GOT3 (cell line): ENCODE data around the gene WAPL.

Experiments used
- DNase-seq: peaks from one replicate; lab custom pipeline; 2025; ENCODE audit warnings: mixed read lengths; lab: John Stamatoyannopoulos, UW

WAPL gene

DNA sequence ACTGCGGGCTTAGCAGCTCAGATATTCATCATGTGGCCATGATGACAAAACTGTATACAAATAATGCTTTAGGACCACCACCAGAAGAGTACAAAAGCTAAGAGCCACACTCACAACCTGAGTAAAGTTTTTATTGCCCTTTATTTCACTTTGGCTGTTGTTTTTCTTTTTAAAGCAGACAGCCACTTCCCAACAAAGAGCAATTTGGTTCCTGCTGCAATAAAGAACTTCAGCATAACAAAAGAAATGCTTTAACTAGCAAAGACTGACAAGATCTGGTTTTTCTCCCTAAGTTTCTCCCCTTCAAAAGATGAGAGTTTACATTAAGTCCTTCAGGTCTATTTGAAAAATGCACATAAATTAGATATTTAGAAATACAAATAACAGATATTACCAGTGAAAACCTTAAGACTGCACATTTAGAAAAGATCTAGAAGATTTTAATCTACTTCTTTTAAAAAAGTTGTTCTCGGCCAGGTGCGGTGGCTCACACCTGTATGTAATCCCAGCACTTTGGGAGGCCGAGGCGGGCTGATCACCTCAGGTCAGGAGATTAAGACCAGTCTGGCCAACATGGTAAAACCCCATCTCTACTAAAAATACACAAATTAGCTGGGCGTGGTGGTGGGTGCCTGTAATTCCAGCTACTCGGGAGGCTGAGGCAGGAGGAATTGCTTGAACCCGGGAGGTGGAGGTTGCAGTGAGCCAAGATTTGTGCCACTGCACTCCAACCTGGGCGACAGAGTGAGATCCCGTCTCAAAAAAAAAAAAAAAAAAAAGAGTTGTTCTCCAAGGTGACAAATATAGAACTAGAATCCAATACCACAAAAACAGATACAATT, 59.4 kb downstream of the WAPL start:
- no peak for DNase-seq

DNA sequence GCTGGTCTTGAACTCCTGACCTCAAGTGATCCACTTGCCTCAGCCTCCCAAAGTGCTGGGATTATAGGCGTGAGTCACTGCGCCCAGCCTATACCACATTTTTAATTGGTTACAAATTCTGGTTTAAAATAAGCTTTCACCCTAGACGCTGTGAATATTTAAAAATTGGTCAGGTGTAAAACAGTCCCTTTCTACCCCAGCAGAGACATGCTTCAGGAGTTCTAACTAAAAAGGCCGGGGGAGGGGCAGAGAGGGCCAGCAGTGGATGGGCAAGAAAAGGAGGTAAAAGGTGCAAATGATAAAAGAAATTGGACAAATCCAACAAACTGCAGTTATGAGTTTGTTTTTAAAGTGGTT, 70.0 kb downstream of the WAPL start:
- DNase-seq: no peak

DNA sequence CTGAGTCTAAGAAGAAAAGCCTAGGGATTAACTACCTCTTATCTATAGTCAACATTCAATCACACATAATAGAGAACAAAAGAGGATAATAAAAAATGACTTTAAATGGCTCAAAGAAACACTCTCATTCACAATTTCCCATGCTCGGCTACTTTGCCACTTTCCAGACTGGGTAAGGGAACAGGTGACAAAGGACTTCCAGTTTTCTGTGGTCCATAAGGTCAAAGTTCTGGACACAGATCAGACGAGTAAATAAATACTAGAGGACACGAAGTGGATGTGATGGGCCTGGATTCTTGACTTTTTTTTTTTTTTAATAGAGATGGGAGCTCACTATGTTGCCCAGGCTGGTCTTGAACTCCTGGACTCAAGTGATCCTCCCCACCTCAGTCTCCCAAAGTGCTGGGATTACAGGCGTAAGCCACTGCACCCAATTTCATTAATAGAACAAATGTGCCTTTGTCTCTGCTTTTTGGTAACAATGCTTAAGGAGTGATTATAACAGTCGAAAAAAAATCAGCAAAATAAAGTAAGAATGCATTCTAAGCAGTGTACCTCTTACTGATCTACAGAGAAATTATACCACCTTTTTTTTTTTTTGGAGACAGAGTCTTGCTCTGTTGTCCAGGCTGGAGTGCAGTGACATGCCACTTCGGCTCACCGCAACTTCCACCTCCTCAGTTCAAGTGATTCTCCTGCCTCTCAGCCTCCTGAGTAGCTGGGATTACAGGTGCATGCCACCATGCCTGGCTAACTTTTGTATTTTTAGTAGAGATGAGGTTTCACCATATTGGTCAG, 70.6 kb downstream of the WAPL start:
- no peak for DNase-seq

DNA sequence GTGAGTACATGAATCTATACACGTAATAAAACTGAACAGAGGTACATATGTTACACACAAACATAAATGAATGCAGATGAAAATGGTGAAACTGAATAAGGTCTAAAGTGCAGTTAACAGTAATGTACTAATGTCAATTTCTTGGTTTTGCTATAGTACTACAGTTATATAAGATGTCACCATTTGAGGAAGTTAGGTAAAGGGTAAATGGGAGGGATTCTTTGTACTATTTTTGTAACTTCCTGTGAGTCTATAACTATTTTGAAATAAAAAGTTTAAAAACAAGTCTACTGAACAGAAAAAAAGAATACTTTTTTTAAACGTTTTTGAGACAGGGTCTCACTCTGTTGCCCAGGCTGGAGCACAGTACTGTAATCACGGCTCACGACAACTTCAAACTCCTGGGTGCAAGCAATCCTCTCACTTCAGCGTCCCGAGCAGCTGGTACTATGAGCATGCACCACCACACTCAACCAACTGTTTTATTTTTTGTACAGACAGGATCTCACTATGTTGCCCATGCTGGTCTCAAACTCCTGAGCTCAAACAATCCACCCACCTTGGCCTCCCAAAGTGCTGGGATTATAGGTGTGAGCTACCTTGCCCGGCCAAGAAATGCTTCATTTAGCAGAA, 71.5 kb downstream of the WAPL start:
- no peak for DNase-seq

DNA sequence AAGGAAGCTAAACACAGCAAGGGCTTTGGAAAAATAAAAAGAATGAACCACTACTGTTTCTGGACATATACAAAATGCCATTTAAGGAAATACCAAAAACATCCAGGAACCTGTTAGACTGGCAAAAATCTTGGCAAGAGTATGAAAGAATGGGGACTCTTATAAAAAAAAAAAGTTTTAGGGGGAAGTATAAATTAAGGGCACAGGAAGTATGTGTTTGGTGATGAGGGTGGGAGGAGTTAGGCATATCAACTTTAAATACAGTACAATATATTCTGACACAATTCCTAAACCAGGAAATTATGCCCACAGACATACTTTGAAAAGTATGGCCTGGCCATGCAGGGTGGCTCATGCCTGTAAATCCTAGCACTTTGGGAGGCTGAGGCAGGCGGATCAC, 74.2 kb downstream of the WAPL start:
- DNase-seq: no peak

DNA sequence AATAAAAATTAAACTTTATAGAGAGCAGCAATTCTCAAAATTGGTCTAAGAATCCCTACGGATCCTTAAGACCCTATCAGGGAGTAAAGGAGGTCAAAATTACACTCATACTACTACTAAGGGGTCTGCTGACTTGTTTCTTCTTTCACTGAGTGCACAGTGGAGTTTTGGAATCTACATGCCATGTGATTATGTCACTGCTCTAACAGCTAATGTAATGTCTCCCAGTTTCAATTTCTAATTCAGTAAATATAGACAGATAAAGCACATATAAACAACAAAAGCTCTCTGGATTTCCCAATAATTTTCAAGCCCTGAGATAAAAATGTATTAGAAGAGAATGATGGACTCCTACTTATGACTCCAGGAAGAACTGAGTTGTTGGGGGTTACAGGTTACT, 74.6 kb downstream of the WAPL start:
- DNase-seq: no peak

DNA sequence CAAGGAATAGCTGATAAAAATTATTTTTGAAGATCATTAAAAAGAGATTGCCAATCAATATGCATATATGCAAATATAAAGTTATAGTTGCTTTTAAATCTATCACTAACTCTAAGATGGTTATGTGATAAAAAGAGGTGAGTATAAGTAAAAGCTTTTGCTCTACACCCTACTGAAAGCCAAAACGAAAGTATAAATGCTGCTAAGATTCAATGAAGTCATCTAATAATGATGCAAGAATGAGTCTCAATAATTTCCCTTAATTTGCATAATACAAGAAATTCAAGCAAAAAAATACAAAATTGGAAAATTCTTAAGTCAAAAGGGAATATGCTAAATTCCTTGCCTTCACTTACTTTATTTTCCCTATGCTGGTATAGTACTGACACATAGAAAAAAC, 75.2 kb downstream of the WAPL start:
- no peak for DNase-seq

DNA sequence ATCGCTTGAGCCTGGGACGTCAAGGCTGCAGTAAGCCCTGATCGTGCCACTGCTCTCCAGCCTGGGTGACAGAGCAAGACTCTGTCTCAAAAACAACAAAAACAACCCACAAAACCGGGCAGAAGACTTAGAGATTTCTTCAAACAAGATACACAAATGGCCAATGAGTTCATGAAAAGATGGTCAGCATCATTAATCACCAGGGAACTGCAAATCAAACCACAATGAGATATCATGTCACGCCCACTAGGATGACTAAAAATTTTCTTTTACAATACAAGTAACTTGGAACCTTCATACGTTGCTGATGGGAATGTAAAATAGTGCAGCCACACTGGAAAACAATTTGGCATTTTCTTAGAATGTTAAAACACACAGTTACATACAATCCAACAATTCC, 77.7 kb downstream of the WAPL start:
- DNase-seq: no peak

DNA sequence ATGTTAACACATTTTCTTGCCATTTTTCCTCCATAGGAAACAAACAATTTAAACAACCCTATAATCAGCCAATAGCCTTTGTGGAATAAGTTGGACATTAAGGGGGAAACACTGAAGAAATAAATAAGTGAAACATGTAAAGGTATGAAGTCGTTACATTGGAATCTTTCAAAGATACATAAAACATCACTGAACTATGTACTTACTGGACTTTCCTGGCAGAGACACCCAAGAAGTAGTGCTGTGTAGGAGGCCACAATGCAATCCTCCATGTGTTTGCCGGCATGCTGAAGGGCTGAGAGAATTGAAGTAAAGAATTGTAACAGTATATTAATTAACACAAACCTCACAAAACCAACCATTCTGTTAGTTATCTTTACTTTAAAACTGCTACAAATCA, 78.5 kb downstream of the WAPL start:
- no peak for DNase-seq

DNA sequence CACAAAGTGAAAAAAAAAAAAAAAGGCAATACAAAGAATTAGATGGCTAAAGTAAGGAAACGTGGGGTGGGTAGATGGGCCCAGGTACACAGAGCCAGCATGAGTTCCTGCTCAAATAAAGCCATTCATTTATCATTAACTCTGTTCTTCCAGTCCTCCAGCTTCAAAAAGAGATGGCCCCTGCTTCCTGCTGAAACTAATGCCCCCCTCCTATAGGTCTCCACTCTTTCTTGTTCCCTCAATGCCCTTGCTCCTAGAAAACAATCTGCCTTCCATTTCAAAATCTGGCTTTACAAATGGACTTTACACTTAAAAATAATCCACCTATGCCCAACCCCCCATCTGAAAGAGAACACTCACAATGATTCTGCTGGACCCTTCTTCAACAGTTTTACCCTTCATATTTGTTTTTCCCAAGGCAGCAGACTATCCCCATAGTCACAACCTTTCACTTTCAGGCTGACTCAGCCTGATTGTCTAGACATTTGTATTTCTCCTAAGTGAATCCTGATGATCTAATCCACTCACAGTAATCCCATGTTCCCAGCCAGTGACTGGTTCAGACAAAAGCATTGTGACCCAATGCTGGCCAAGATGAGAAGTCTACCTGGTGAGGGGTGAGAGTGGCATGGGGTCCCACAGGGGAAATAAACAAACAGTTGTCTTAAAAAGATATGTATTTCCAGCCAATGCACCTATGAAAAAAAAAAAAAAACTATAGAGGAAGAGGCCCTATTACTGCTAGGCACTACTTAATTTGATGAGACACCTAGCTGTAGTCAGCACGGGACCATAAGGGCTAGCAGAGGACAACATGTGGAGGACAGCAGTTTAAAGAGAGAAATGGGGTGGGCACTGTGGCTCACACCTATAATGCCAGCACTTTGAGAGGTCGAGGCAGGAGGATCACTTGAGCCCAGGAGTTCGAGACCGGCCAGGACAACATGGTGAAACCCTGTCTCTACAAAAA, 80.4 kb downstream of the WAPL start:
- DNase-seq: no peak

DNA sequence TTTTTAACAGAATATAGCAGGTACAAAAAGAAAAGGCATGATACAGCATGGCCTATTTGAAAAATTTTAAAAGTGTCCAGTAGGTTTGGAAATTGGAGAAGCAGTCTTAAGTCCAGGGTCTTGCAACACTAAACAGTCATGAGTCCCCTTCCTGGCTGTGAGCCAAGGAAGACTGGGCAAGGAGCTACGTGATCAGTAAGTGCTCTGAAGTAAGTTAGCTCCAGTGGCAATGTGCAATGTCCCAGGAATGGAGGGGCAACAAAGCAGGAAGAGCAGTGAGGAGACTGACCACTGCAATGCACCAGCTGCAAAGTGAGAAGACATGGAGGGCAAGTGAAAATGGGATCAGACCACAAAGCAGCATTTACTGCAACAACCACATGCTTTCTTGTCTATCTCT, 82.0 kb downstream of the WAPL start:
- DNase-seq: no peak

DNA sequence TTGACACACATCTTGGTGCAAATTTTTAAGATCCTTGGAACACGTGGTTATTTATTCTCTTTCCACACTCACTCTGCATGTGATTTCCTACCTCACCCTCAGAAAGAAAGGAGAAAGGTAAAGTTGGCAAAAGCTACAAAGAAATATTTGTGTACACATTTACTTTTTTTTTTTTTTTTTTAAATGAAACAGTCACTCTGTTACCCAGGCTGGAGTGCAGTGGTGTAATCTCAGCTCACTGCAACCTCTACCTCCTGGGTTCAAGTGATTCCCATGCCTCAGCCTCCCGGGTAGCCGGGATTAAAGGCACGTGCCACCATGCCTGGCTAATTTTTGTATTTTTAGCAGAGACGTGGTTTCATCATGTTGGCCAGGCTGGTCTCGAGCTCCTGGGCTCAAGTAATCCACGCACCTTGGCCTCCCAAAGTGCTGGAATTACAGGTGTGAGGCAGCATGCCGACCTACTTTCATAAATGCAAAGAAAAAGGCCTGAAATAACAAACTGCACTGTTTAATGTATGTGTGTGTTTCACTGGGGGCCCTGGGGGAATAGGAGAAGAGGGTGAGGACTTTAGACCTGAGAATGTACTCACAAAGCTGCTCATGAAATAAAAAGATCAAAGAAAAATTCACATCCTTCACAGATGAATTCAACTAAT, 83.4 kb downstream of the WAPL start:
- DNase-seq: no peak

DNA sequence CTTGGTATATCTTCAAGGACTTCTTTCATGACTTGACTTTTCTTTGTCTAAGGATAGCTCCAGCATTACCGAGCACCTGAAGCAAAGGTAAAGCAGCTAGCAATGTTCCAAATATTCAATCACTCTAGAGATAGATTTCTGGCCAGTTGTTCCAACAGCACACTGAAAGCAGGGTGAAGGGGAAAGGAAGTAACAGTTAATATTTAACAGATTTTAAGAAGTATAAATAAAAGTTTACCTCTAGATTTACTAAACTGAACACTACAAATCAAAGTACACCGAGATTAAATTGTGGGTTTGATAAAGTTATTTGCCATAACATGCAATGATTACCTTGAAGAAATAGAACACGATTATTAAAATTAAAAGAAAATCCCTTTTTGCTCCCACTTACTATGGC, 84.1 kb downstream of the WAPL start:
- no peak for DNase-seq

DNA sequence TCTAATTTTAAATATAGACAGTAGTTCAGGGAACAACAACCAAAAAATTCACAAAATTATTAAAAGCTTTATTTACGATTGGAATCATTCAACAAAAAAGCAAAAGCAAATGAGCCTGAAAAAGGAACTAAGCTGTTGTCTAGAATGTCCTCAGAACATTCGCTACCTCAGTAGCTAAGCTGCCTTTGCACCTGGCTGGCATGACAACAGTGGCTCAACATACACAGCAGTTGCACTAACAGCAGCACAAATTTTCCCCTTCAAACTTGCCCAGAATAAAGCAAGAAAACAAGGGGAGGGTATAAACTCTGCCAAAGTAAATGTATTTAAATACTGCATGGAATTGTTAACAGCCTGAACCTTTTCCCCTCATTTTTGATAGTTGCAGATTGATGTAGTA, 84.6 kb downstream of the WAPL start:
- no peak for DNase-seq

DNA sequence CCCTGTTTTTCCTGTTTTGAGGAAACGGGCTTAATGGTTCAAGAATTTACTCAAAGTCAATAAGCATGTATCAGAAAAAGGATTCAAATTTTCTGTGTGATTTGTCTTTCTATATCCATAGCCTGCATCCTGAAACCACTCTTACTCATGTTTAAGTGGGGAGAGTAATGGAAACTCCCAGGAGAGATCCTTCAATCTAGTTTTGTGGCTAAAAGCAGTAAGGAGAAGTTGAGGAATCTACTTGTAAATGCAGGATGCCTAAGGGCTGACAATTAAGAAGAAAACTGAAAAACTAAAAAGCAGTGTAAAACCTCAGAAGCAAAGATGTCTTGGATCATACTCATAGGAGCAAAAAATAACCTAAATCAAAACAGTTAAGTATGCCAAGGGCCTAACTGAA, 86.9 kb downstream of the WAPL start:
- DNase-seq: no peak

DNA sequence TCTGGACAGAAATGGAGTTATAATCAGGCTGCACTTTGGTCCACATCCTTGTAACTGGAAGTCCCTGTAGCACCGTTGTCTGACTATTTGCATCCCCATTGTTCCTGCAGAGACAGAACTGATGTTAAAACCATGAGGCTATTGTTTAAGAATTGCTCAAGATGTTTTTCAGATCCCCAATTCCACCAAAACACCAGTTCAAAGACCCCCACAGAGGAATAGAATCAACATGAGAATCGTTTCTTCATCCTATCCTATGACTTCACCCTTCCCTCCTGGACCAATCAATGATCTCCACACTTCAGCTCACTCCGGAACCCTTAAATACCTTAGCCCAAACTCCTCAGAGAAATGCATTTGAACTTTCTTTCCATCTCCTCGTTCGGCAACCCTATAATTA, 97.9 kb downstream of the WAPL start:
- DNase-seq: no peak

DNA sequence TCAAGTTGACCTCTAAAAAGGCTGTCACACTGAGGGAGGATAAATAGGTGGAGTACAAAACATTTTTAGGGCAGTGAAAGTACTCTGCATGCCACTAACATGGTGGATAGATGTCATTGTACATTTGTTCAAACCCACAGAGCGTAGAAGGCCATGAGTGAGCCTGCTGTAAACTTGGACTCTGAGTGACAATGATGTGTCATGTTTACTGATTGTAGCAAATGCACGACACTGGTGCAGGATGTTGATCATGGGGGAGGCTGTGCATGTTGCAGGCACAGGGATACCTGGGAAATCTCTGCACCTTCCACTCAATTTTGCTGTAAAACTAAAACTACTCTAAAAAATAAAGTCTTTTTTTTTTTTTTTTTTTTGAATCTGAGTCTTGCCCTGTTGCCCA, 102.5 kb downstream of the WAPL start:
- no peak for DNase-seq

DNA sequence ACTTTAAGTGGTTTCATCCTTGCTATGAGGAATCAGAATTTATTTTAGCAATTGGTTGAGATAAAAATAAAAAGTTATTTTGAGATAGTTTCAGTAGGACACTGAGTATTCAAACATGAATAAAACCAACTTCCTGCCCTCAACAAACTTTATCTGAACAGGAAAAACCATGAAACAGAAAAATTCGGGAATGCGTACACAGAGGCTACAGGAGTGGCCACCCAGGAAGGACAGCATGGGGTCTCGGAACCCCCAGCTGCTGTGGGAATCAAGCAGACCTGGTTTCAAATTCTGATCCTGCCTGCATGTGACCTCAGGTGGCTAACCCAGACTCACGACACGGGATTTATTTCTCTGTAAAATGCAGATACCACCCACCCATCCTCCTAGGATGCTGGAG, 106.0 kb downstream of the WAPL start:
- DNase-seq: no peak

DNA sequence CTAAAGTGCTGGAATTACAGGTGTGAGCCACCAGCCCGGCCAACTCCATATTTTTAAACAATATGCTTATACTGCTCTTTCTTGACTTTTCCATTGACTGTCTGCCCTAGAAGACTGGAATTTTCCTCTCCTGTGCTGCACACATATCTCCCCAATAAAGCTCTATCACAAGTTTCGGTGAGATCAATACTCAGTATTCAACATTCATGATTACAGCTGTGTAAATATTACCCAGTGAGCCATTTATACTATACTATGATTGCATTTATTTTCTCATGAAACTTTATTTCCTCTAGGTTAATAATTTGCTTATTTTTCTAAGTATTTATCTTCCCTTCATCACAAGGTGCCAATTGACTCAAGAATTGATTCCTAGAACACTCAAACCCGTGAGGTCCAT, 106.5 kb downstream of the WAPL start:
- no peak for DNase-seq

DNA sequence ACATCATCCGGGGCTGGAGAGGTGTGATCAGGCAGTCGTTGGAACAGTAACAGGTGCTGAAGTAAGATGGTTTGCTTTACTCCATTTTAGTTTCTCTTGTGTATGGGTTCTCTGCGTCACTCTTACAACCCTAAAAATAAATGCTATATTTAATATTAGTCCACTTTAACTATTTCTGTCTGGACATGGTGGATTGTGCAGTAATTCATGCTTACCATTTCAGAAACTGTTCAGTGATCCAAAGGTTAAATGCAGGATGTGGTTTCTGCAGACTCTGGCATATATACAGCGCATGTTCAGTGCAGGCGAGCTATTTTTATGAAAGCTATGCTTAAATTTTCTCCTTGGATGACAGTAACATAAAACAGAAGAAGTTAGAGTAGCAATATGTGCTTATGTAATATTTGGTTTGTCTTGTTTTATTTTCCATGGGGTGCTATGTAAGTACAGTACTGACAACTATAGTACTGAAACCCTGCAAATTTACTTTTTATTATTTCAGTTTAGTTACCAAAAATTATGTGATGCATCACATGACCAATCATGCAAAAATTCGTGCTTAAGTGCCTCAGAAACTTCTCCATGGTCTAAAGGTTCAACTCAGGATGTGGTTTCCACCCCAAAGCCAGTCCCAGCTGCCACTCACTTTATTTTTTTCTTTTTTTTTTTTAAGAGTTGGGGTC, 108.4 kb downstream of the WAPL start:
- DNase-seq: no peak
